ENCODE data around the gene CPED1. TPM values are rescaled to one million over a fixed set of nuclear protein-coding genes. Genes with fewer than 3 reads are reported as not detected.

The CPED1 gene
- total RNA-seq, 1 experiment from 2014 or later: 0.13 TPM

- Histone ChIP-seq H2AK5ac (ENCODE audit: insufficient read length, low read length) (no peak overlapping the region), H3K9ac (ENCODE audit: extremely low read depth, insufficient read length, low read length) (no peak overlapping the region), H3K79me2 (ENCODE audit: insufficient read depth, low read length) (no peaks in the 10 kb centered on the region), H3K56ac (ENCODE audit: insufficient read length, low read depth, low read length) (no peak overlapping the region), H3K23me2 (ENCODE audit: insufficient read length, low read depth, low read length, poor library complexity, severe bottlenecking) (no peaks in the 10 kb centered on the region), H2BK15ac (ENCODE audit: low read depth, low read length) (no peak overlapping the region), H2BK12ac (ENCODE audit: insufficient read length, low read depth, low read length) (no peak overlapping the region), H2BK5ac (ENCODE audit: insufficient read length, low read length) (no peak overlapping the region), H3K14ac (ENCODE audit: insufficient read depth, low read length) (no peak overlapping the region), H2AFZ (ENCODE audit: low read length) (no peak overlapping the region), H3K79me1 (ENCODE audit: insufficient read depth, low read depth, low read length, poor library complexity, severe bottlenecking) (no peaks in the 10 kb centered on the region), H3K27me3 (ENCODE audit: insufficient read depth, low read length) (no peaks in the 10 kb centered on the region), H3K9me3 (ENCODE audit: control insufficient read depth, low read depth, low read length) (no peaks in the 10 kb centered on the region), H4K8ac (replicated peaks; ENCODE audit: insufficient read length, low read depth, low read length) (no peak overlapping the region), H4K20me1 (ENCODE audit: control insufficient read depth, insufficient read depth, insufficient read length) (no peaks in the 10 kb centered on the region), H3K27ac (ENCODE audit: insufficient read length, low read depth, low read length) (no peak overlapping the region), H3K4me1 (ENCODE audit: insufficient read depth, low read length) (no peaks in the 10 kb centered on the region), H4K5ac (ENCODE audit: insufficient read length, low read depth, low read length) (no peak overlapping the region), H2BK20ac (ENCODE audit: low read depth, low read length, poor library complexity, severe bottlenecking) (no peak overlapping the region), H3K4me2 (ENCODE audit: insufficient read depth, insufficient read length, low read length) (no peak overlapping the region), H3T11ph (ENCODE audit: low read length) (no peak overlapping the region), H4K91ac (ENCODE audit: insufficient read length, low read depth, low read length) (no peak overlapping the region), H2BK120ac (ENCODE audit: low read depth, low read length, poor library complexity, severe bottlenecking) (no peak overlapping the region), H3K23ac (ENCODE audit: insufficient read length, low read depth, low read length) (no peak overlapping the region), H3K18ac (ENCODE audit: insufficient read length, low read depth, low read length) (no peak overlapping the region), H3K4ac (ENCODE audit: low read depth, low read length) (no peak overlapping the region)
- no peaks in the 10 kb centered on the region for H3K27me3 Mint-ChIP-seq (ENCODE audit: low read depth)
- TF ChIP-seq CTCF (conservative IDR thresholded peaks at IDR 0.05): no peak
- DNase-seq: no peak
- no CpG with 5 or more reads among the region's 6 CpGs for WGBS (ENCODE audit: extremely low coverage, insufficient read length, low lambda C conversion rate)
- no peaks in the 10 kb centered on the region; a peak in 1 of 5 replicates for H3K9me3 Mint-ChIP-seq
- H3K27ac Mint-ChIP-seq: no peak overlapping the region
- H3K4me1 Mint-ChIP-seq: peaks cover 0 to 4% of the 10 kb centered on the region in 2 experiments; a peak in 2 of 4 replicates
- no peaks in the 10 kb centered on the region for H3K36me3 Mint-ChIP-seq (ENCODE audit: insufficient read depth in 1 of 3, low read depth in 3 of 3)
- no peak overlapping the region for H3K4me3 Mint-ChIP-seq
Observed at GRCh38 chr7:121012170-121012874, 23.8 kb downstream of the CPED1 start.

All from H9 (cell line).